ENCODE measurements around the gene FAM219A.
"Not testable (repeated sequence)": the region's sequence is repeated elsewhere in the genome, so short reads cannot be mapped to it uniquely, and the experiment has no call there.

The FAM219A gene

GRCh38 chr9:34484678-34485077, 26.3 kb upstream of the FAM219A start (continued):
- TF ChIP-seq, protein P1, sequence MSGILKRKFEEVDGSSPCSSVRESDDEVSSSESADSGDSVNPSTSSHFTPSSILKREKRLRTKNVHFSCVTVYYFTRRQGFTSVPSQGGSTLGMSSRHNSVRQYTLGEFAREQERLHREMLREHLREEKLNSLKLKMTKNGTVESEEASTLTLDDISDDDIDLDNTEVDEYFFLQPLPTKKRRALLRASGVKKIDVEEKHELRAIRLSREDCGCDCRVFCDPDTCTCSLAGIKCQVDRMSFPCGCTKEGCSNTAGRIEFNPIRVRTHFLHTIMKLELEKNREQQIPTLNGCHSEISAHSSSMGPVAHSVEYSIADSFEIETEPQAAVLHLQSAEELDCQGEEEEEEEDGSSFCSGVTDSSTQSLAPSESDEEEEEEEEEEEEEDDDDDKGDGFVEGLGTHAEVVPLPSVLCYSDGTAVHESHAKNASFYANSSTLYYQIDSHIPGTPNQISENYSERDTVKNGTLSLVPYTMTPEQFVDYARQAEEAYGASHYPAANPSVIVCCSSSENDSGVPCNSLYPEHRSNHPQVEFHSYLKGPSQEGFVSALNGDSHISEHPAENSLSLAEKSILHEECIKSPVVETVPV (CRISPR knock-in tag; IDR thresholded peaks at IDR 0.05) = no peak
- no peak for TF ChIP-seq TOX (CRISPR knock-in tag; IDR thresholded peaks at IDR 0.05; ENCODE audit: borderline replicate concordance)
- TF ChIP-seq ZNF70 (CRISPR knock-in tag; IDR thresholded peaks at IDR 0.05) = no peak
- TF ChIP-seq ZNF565 (CRISPR knock-in tag; conservative IDR thresholded peaks at IDR 0.05; ENCODE audit: low read depth) = no peak

- ATAC-seq = not testable (repeated sequence)
These were observed 24.4 kb upstream of the FAM219A start for GRCh38 chr9:34482746-34483145.

- ATAC-seq = not testable (repeated sequence)
These were observed 23.2 kb upstream of the FAM219A start for GRCh38 chr9:34481620-34482019.

DNA sequence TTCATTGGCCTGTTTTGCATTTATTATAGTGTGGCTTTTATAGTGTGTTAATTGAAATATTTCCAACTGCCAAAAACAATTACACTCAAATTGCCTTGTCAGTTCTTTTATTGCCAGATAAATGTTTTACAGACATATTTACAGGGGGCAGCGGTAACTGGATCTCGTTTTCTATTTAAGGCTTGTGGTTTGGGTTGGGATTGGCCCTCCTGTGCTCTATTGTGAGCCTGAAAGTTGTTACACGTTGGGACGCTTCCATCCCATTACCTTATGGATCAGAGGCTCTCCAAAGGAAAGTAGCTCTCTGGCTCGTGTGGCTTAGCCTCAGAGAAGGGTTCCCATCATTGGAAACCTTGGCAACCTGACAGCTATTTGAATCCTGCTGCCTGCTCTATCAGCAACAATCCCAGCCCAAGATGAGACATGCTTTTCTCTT, 21.1 kb upstream of the FAM219A start:
- no peak for ATAC-seq
- TF ChIP-seq ZNF70 (CRISPR knock-in tag; IDR thresholded peaks at IDR 0.05) (no peak), ZFP30 (CRISPR knock-in tag; IDR thresholded peaks at IDR 0.05) (no peak), BACH2 (CRISPR knock-in tag; IDR thresholded peaks at IDR 0.05; ENCODE audit: borderline replicate concordance) (no peak), RARB (CRISPR knock-in tag; IDR thresholded peaks at IDR 0.05) (no peak), TOX (CRISPR knock-in tag; IDR thresholded peaks at IDR 0.05; ENCODE audit: borderline replicate concordance) (no peak), CSDC2 (CRISPR knock-in tag; IDR thresholded peaks at IDR 0.05) (no peak), ZNF8 (CRISPR knock-in tag; IDR thresholded peaks at IDR 0.05) (no peak), SNAI2 (CRISPR knock-in tag; IDR thresholded peaks at IDR 0.05) (no peak), ZC3H10 (CRISPR knock-in tag; IDR thresholded peaks at IDR 0.05) (no peak), GLIS3 (CRISPR knock-in tag; IDR thresholded peaks at IDR 0.05) (no peak), TCF4 (CRISPR knock-in tag; IDR thresholded peaks at IDR 0.05; ENCODE audit: borderline replicate concordance) (no peak), ARNTL (CRISPR knock-in tag; IDR thresholded peaks at IDR 0.05; ENCODE audit: borderline replicate concordance, low read depth) (no peak)
- TF ChIP-seq, protein P2, sequence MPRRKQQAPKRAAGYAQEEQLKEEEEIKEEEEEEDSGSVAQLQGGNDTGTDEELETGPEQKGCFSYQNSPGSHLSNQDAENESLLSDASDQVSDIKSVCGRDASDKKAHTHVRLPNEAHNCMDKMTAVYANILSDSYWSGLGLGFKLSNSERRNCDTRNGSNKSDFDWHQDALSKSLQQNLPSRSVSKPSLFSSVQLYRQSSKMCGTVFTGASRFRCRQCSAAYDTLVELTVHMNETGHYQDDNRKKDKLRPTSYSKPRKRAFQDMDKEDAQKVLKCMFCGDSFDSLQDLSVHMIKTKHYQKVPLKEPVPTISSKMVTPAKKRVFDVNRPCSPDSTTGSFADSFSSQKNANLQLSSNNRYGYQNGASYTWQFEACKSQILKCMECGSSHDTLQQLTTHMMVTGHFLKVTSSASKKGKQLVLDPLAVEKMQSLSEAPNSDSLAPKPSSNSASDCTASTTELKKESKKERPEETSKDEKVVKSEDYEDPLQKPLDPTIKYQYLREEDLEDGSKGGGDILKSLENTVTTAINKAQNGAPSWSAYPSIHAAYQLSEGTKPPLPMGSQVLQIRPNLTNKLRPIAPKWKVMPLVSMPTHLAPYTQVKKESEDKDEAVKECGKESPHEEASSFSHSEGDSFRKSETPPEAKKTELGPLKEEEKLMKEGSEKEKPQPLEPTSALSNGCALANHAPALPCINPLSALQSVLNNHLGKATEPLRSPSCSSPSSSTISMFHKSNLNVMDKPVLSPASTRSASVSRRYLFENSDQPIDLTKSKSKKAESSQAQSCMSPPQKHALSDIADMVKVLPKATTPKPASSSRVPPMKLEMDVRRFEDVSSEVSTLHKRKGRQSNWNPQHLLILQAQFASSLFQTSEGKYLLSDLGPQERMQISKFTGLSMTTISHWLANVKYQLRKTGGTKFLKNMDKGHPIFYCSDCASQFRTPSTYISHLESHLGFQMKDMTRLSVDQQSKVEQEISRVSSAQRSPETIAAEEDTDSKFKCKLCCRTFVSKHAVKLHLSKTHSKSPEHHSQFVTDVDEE (CRISPR knock-in tag; IDR thresholded peaks at IDR 0.05) = no peak
- TF ChIP-seq, protein P3, sequence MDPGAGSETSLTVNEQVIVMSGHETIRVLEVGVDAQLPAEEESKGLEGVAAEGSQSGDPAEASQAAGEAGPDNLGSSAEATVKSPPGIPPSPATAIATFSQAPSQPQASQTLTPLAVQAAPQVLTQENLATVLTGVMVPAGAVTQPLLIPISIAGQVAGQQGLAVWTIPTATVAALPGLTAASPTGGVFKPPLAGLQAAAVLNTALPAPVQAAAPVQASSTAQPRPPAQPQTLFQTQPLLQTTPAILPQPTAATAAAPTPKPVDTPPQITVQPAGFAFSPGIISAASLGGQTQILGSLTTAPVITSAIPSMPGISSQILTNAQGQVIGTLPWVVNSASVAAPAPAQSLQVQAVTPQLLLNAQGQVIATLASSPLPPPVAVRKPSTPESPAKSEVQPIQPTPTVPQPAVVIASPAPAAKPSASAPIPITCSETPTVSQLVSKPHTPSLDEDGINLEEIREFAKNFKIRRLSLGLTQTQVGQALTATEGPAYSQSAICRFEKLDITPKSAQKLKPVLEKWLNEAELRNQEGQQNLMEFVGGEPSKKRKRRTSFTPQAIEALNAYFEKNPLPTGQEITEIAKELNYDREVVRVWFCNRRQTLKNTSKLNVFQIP (CRISPR knock-in tag; IDR thresholded peaks at IDR 0.05; ENCODE audit: borderline replicate concordance, low read depth) = no peak
- TF ChIP-seq, protein P4, sequence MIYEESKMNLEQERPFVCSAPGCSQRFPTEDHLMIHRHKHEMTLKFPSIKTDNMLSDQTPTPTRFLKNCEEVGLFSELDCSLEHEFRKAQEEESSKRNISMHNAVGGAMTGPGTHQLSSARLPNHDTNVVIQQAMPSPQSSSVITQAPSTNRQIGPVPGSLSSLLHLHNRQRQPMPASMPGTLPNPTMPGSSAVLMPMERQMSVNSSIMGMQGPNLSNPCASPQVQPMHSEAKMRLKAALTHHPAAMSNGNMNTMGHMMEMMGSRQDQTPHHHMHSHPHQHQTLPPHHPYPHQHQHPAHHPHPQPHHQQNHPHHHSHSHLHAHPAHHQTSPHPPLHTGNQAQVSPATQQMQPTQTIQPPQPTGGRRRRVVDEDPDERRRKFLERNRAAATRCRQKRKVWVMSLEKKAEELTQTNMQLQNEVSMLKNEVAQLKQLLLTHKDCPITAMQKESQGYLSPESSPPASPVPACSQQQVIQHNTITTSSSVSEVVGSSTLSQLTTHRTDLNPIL (CRISPR knock-in tag; IDR thresholded peaks at IDR 0.05; ENCODE audit: low read depth) = no peak

GRCh38 chr9:34477541-34477940, 19.2 kb upstream of the FAM219A start:
- no peak for ATAC-seq
- TF ChIP-seq TCF4 (CRISPR knock-in tag; IDR thresholded peaks at IDR 0.05; ENCODE audit: borderline replicate concordance) (no peak), ISL1 (CRISPR knock-in tag; IDR thresholded peaks at IDR 0.05) (no peak), RARB (CRISPR knock-in tag; IDR thresholded peaks at IDR 0.05) (no peak), CSDC2 (CRISPR knock-in tag; IDR thresholded peaks at IDR 0.05) (no peak), ZC3H10 (CRISPR knock-in tag; IDR thresholded peaks at IDR 0.05) (no peak)

DNA sequence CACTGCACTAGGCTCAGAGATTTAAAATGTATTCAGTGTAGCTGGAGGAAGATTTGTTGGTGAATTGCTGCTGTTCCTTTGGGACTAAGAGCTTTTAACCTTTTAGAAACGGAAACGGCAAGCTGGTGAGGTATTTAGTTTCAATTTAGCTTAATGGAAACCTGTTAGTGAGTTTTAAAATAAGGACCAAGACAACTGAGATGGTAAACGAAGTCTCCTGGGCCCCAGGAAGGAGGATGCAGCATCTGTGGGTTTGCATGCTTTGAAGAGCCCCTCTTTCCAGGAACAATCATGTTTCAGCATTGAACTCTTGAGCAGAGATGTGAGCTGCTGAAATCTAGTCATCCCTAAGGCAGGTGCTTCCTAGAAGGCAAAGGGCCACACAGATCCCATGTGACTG, 16.7 kb upstream of the FAM219A start:
- no peak for ATAC-seq
- TF ChIP-seq ISL1 (CRISPR knock-in tag; IDR thresholded peaks at IDR 0.05) (no peak), ARNTL (CRISPR knock-in tag; IDR thresholded peaks at IDR 0.05; ENCODE audit: borderline replicate concordance, low read depth) (no peak), ZFP3 (CRISPR knock-in tag; IDR thresholded peaks at IDR 0.05) (no peak), SNAI2 (CRISPR knock-in tag; IDR thresholded peaks at IDR 0.05) (no peak), PATZ1 (CRISPR knock-in tag; IDR thresholded peaks at IDR 0.05; ENCODE audit: borderline replicate concordance) (no peak), ZNF8 (CRISPR knock-in tag; IDR thresholded peaks at IDR 0.05) (no peak), GLIS3 (CRISPR knock-in tag; IDR thresholded peaks at IDR 0.05) (no peak), TOX (CRISPR knock-in tag; IDR thresholded peaks at IDR 0.05; ENCODE audit: borderline replicate concordance) (no peak), ZNF565 (CRISPR knock-in tag; conservative IDR thresholded peaks at IDR 0.05; ENCODE audit: low read depth) (no peak)
- TF ChIP-seq, protein P1 (CRISPR knock-in tag; IDR thresholded peaks at IDR 0.05) = no peak

Data from SK-N-SH treated with all-trans-retinoic acid at 6 μM for 48 hours (cell line).